K562 (cell line): ENCODE data around the gene CIAO3. TPM values are rescaled to one million over a fixed set of nuclear protein-coding genes. Genes with fewer than 3 reads are reported as not detected.

Experiments
- EP400 ChIP-seq: fragments of 450-650 bp; IDR thresholded peaks from 2 replicates; pipeline ENCODE4 v1.6.1; 2017; ENCODE audit warnings: antibody characterized with exemption, mild to moderate bottlenecking, moderate library complexity
- KLF16 ChIP-seq: IDR thresholded peaks from 2 replicates; pipeline ENCODE4 v1.6.1; 2016; ENCODE audit warnings: antibody characterized with exemption
- RB1 ChIP-seq: fragments of 450-650 bp; IDR thresholded peaks from 2 replicates; pipeline ENCODE4 v1.6.1; 2017; ENCODE audit warnings: low read depth, mild to moderate bottlenecking
- UBTF ChIP-seq, 2 experiments: IDR thresholded peaks; 2 replicates each; pipeline ENCODE4 v1.6.1; 2012; ENCODE audit warnings: improper control_type of control experiment in 2 of 2, low read depth in 2 of 2, low read length in 2 of 2, borderline replicate concordance in 1 of 2
- polyA plus RNA-seq, 8 experiments: library from polyadenylated mRNA; depleted of rRNA in 4 of 8; stranded (reverse) in 5 of 8; unstranded in 3 of 8; fragments of >200 nt; fragmentation: Nextera tagmentation in 2 of 8; fragmentation: Illumina TruSeq in 1 of 8; extraction: Ambion mirVana in 2 of 8; extraction: Trizol in 1 of 8; gene quantifications; 2 replicates each; pipeline versions ENCODE4 v1.2.1 to v1.2.3, GENCODE V29; 2011 to 2014; ENCODE audit warnings: inconsistent platforms in 1 of 8, missing spikeins in 1 of 8
- total RNA-seq, 7 experiments: library from RNA; depleted of rRNA in 6 of 7; stranded (reverse); fragments of >200 nt in 6 of 7; fragmentation: Illumina TruSeq in 2 of 7; extraction: Trizol in 2 of 7; gene quantifications; 2 replicates each; pipeline versions ENCODE4 v1.2.1 to v1.2.3, GENCODE V29; 2011 to 2021; ENCODE audit warnings: low replicate concordance in 1 of 7
- TF ChIP-seq, protein P1 (sequence below): fragments of 250-450 bp; sonication (Bioruptor Pico); IDR thresholded peaks from 2 replicates; pipeline ENCODE4 v1.4.0; 2020
- TF ChIP-seq, protein P2 (sequence below): sonication (generic); formaldehyde crosslinking; IDR thresholded peaks from 2 replicates; pipeline ENCODE4 v1.8.0; 2022; ENCODE audit warnings: mild to moderate bottlenecking, missing genetic modification reagents
- TF ChIP-seq, protein P3 (sequence below), 3 experiments: IDR thresholded peaks in 2 of 3; conservative IDR thresholded peaks in 1 of 3; 2 replicates each; pipeline ENCODE4 v1.5.1; 2011 to 2012; ENCODE audit warnings: low read length in 3 of 3, mild to moderate bottlenecking in 3 of 3, control low read depth in 2 of 3, improper control_type of control experiment in 1 of 3, inconsistent platforms in 1 of 3, low read depth in 1 of 3, mixed read lengths in 1 of 3, moderate library complexity in 1 of 3; ENCODE audit not compliant: insufficient read depth in 2 of 3

CIAO3 gene
- total and polyA plus RNA-seq, 9 of the 15 experiments (the other 6 are each of a cell fraction or from before 2014, with no cell fraction given): 2.2 to 35.6 (median 18.7) TPM

GRCh38 chr16:680967-681745 lies 59.6 kb downstream of the CIAO3 start (continued):
- TF ChIP-seq, protein P1, sequence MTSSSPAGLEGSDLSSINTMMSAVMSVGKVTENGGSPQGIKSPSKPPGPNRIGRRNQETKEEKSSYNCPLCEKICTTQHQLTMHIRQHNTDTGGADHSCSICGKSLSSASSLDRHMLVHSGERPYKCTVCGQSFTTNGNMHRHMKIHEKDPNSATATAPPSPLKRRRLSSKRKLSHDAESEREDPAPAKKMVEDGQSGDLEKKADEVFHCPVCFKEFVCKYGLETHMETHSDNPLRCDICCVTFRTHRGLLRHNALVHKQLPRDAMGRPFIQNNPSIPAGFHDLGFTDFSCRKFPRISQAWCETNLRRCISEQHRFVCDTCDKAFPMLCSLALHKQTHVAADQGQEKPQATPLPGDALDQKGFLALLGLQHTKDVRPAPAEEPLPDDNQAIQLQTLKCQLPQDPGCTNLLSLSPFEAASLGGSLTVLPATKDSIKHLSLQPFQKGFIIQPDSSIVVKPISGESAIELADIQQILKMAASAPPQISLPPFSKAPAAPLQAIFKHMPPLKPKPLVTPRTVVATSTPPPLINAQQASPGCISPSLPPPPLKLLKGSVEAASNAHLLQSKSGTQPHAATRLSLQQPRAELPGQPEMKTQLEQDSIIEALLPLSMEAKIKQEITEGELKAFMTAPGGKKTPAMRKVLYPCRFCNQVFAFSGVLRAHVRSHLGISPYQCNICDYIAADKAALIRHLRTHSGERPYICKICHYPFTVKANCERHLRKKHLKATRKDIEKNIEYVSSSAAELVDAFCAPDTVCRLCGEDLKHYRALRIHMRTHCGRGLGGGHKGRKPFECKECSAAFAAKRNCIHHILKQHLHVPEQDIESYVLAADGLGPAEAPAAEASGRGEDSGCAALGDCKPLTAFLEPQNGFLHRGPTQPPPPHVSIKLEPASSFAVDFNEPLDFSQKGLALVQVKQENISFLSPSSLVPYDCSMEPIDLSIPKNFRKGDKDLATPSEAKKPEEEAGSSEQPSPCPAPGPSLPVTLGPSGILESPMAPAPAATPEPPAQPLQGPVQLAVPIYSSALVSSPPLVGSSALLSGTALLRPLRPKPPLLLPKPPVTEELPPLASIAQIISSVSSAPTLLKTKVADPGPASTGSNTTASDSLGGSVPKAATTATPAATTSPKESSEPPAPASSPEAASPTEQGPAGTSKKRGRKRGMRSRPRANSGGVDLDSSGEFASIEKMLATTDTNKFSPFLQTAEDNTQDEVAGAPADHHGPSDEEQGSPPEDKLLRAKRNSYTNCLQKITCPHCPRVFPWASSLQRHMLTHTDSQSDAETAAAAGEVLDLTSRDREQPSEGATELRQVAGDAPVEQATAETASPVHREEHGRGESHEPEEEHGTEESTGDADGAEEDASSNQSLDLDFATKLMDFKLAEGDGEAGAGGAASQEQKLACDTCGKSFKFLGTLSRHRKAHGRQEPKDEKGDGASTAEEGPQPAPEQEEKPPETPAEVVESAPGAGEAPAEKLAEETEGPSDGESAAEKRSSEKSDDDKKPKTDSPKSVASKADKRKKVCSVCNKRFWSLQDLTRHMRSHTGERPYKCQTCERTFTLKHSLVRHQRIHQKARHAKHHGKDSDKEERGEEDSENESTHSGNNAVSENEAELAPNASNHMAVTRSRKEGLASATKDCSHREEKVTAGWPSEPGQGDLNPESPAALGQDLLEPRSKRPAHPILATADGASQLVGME (CRISPR knock-in tag): no peak
- TF ChIP-seq, protein P2, sequence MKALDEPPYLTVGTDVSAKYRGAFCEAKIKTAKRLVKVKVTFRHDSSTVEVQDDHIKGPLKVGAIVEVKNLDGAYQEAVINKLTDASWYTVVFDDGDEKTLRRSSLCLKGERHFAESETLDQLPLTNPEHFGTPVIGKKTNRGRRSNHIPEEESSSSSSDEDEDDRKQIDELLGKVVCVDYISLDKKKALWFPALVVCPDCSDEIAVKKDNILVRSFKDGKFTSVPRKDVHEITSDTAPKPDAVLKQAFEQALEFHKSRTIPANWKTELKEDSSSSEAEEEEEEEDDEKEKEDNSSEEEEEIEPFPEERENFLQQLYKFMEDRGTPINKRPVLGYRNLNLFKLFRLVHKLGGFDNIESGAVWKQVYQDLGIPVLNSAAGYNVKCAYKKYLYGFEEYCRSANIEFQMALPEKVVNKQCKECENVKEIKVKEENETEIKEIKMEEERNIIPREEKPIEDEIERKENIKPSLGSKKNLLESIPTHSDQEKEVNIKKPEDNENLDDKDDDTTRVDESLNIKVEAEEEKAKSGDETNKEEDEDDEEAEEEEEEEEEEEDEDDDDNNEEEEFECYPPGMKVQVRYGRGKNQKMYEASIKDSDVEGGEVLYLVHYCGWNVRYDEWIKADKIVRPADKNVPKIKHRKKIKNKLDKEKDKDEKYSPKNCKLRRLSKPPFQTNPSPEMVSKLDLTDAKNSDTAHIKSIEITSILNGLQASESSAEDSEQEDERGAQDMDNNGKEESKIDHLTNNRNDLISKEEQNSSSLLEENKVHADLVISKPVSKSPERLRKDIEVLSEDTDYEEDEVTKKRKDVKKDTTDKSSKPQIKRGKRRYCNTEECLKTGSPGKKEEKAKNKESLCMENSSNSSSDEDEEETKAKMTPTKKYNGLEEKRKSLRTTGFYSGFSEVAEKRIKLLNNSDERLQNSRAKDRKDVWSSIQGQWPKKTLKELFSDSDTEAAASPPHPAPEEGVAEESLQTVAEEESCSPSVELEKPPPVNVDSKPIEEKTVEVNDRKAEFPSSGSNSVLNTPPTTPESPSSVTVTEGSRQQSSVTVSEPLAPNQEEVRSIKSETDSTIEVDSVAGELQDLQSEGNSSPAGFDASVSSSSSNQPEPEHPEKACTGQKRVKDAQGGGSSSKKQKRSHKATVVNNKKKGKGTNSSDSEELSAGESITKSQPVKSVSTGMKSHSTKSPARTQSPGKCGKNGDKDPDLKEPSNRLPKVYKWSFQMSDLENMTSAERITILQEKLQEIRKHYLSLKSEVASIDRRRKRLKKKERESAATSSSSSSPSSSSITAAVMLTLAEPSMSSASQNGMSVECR (CRISPR knock-in tag): peak; percentile 54
- no peak for TF ChIP-seq KLF16
- TF ChIP-seq UBTF (IDR thresholded peaks at IDR 0.05; ENCODE audit: borderline replicate concordance in 1 of 2, low read depth in 2 of 2, low read length in 2 of 2): peak in 1 of 2 experiments; percentile 31; a peak in 1 of 4 replicates
- TF ChIP-seq, protein P3, sequence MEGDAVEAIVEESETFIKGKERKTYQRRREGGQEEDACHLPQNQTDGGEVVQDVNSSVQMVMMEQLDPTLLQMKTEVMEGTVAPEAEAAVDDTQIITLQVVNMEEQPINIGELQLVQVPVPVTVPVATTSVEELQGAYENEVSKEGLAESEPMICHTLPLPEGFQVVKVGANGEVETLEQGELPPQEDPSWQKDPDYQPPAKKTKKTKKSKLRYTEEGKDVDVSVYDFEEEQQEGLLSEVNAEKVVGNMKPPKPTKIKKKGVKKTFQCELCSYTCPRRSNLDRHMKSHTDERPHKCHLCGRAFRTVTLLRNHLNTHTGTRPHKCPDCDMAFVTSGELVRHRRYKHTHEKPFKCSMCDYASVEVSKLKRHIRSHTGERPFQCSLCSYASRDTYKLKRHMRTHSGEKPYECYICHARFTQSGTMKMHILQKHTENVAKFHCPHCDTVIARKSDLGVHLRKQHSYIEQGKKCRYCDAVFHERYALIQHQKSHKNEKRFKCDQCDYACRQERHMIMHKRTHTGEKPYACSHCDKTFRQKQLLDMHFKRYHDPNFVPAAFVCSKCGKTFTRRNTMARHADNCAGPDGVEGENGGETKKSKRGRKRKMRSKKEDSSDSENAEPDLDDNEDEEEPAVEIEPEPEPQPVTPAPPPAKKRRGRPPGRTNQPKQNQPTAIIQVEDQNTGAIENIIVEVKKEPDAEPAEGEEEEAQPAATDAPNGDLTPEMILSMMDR (IDR thresholded peaks at IDR 0.05 in 2 of 3, conservative IDR thresholded peaks at IDR 0.05 in 1 of 3; ENCODE audit: insufficient read depth in 2 of 3, low read depth in 1 of 3, low read length in 3 of 3): peak in 2 of 3 experiments; percentile 36; a peak in 5 of 6 replicates
- no peak for TF ChIP-seq EP400
- TF ChIP-seq RB1: 0 out of 2 replicates have a peak, but pooled peaks have one; percentile 9
